ENCODE data around the gene LPCAT4.

Gene LPCAT4

GRCh38 chr15:34323217-34323616 lies 43.8 kb downstream of the LPCAT4 start:
- TF ChIP-seq GATA3 (IDR thresholded peaks at IDR 0.05; ENCODE audit: low read depth, low read length) (no peak), GATA2 (IDR thresholded peaks at IDR 0.05; ENCODE audit: low read depth, low read length) (no peak)

- TF ChIP-seq GATA2 (IDR thresholded peaks at IDR 0.05; ENCODE audit: low read depth, low read length), result no peak
- no peak for TF ChIP-seq GATA3 (IDR thresholded peaks at IDR 0.05; ENCODE audit: low read depth, low read length)
These were observed 48.5 kb downstream of the LPCAT4 start for GRCh38 chr15:34318277-34319079.

GRCh38 chr15:34314491-34315490 lies 52.2 kb downstream of the LPCAT4 start:
- TF ChIP-seq GATA3 (IDR thresholded peaks at IDR 0.05; ENCODE audit: low read depth, low read length) (no peak), GATA2 (IDR thresholded peaks at IDR 0.05; ENCODE audit: low read depth, low read length) (no peak)

- TF ChIP-seq GATA3 (IDR thresholded peaks at IDR 0.05; ENCODE audit: low read depth, low read length), result no peak
- no peak for TF ChIP-seq GATA2 (IDR thresholded peaks at IDR 0.05; ENCODE audit: low read depth, low read length)
These were observed 55.4 kb downstream of the LPCAT4 start for GRCh38 chr15:34311563-34311962.
